ENCODE measurements around the gene PFN4. TPM values are rescaled to one million over a fixed set of nuclear protein-coding genes. Genes with fewer than 3 reads are reported as not detected.

PFN4 gene
- total RNA-seq, 1 donor from 2014 or later: 1.3 TPM

- H3K9me3 Mint-ChIP-seq: peaks cover 3% of the 10 kb centered on the region
- no peaks in the 10 kb centered on the region for H3K27me3 Mint-ChIP-seq (ENCODE audit: low read depth)
- H3K27ac Mint-ChIP-seq: no peak overlapping the region
- peaks cover 9% of the 10 kb centered on the region for H3K4me1 Mint-ChIP-seq
- no peak for TF ChIP-seq CTCF (IDR thresholded peaks at IDR 0.05; ENCODE audit: unreplicated experiment)
- no peak for DNase-seq (ENCODE audit: low spot score in 2 of 2, unreplicated experiment in 2 of 2)
- H3K4me3 Mint-ChIP-seq: no peak overlapping the region
- peaks cover 13% of the 10 kb centered on the region for H3K36me3 Mint-ChIP-seq
Measured at GRCh38 chr2:24088821-24089359, 34.2 kb downstream of the PFN4 start.

DNA sequence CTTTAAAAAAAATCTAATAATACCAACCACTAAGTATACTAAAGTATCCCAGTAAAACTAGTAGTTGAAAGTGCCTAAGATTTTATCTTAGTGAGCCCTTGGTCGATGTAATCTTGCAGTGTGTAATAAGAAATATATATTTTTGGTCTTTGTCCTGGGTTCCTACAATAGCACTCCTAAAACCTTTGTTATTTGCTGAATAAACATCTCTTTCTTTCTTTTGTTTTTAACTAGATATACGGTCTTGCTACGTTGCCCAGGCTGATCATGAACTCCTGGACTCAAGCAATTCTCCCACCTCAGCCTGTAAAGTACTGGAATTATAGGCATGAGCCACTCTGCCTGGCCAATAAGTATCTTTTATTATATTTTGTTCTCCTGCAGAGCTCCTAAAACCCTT lies 36.1 kb downstream of the PFN4 start:
- H3K36me3 Mint-ChIP-seq: peaks cover 15% of the 10 kb centered on the region
- no peaks in the 10 kb centered on the region for H3K27me3 Mint-ChIP-seq (ENCODE audit: low read depth)
- H3K27ac Mint-ChIP-seq: no peak overlapping the region
- peaks cover 17% of the 10 kb centered on the region for H3K4me1 Mint-ChIP-seq
- no peak for DNase-seq (ENCODE audit: low spot score in 2 of 2, unreplicated experiment in 2 of 2)
- H3K9me3 Mint-ChIP-seq: no peaks in the 10 kb centered on the region
- H3K4me3 Mint-ChIP-seq: no peak overlapping the region
- TF ChIP-seq CTCF (IDR thresholded peaks at IDR 0.05; ENCODE audit: unreplicated experiment): no peak

DNA sequence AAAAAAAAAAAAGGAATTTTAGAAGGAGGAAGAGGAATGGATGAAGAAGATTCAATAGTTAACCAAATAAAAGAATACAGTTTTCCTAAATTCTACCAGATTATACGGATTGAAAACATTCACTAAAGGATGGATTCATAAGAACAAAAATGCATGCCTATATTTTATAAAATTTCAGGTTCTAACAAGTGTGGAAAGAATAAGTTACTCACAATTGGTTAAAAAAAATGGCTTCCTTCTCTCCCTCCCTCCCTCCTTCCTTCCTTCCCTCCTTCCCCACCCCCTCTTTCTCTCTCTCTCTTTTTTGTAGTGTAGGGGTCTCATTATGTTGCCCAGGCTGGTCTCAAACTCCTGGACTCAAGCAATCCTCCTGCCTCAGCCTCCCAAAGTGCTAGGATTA lies 36.9 kb downstream of the PFN4 start:
- Mint-ChIP-seq H3K9me3 (no peaks in the 10 kb centered on the region), H3K27ac (no peak overlapping the region), H3K27me3 (ENCODE audit: low read depth) (no peaks in the 10 kb centered on the region), H3K4me3 (no peak overlapping the region), H3K36me3 (peaks cover 18% of the 10 kb centered on the region), H3K4me1 (peaks cover 17% of the 10 kb centered on the region)
- DNase-seq (ENCODE audit: low spot score in 2 of 2, unreplicated experiment in 2 of 2): no peak
- TF ChIP-seq CTCF (IDR thresholded peaks at IDR 0.05; ENCODE audit: unreplicated experiment): no peak

- peak overlapping the region; percentile 93 for H3K4me3 Mint-ChIP-seq
- peak overlapping the region; percentile 94 for H3K27ac Mint-ChIP-seq
Measured at GRCh38 chr2:24085200-24085489, 38.0 kb downstream of the PFN4 start.

GRCh38 chr2:24084386-24085199 lies 38.5 kb downstream of the PFN4 start, which contains the start of gene TP53I3:
TSS of gene TP53I3 (minus strand) at chr2:24084834. CDS start at chr2:24084326, 508 bp downstream.
- Mint-ChIP-seq H3K27ac (peak within 1 kb of the TSS; percentile 97), H3K9me3 (no peaks in the 10 kb centered on the region), H3K27me3 (ENCODE audit: low read depth) (no peaks in the 10 kb centered on the region), H3K4me3 (peak within 1 kb of the TSS; percentile 93), H3K4me1 (peaks cover 17% of the 10 kb centered on the region), H3K36me3 (peaks cover 20% of the 10 kb centered on the region)
- TF ChIP-seq CTCF (IDR thresholded peaks at IDR 0.05; ENCODE audit: unreplicated experiment): peak; percentile 98
- peak; percentile 83 to 97 for DNase-seq (ENCODE audit: low spot score in 2 of 2, unreplicated experiment in 2 of 2)

More at GRCh38 chr2:24085200-24085489, 38.0 kb downstream of the PFN4 start:
- Mint-ChIP-seq H3K27me3 (ENCODE audit: low read depth) (no peaks in the 10 kb centered on the region), H3K4me1 (peaks cover 17% of the 10 kb centered on the region), H3K36me3 (peaks cover 20% of the 10 kb centered on the region), H3K9me3 (no peaks in the 10 kb centered on the region)
- no peak for DNase-seq (ENCODE audit: low spot score in 2 of 2, unreplicated experiment in 2 of 2)
- no peak for TF ChIP-seq CTCF (IDR thresholded peaks at IDR 0.05; ENCODE audit: unreplicated experiment)
